Measurements from ENCODE around the gene EIF4G3.
"Not testable (repeated sequence)": the region's sequence is repeated elsewhere in the genome, so short reads cannot be mapped to it uniquely, and the experiment has no call there.

The EIF4G3 gene

GRCh38 chr1:20867847-20868246 lies 308.9 kb downstream of the EIF4G3 start:
- DNase-seq = no peak

GRCh38 chr1:20867062-20867461 lies 309.6 kb downstream of the EIF4G3 start:
- no peak for DNase-seq

GRCh38 chr1:20865001-20865400 lies 311.7 kb downstream of the EIF4G3 start:
- DNase-seq = no peak

GRCh38 chr1:20854529-20854928 lies 322.2 kb downstream of the EIF4G3 start:
- no peak for DNase-seq

- not testable (repeated sequence) for DNase-seq
Measured at GRCh38 chr1:20851791-20852190, 324.9 kb downstream of the EIF4G3 start.

- DNase-seq = no peak
Measured at GRCh38 chr1:20850021-20850420, 326.7 kb downstream of the EIF4G3 start.

GRCh38 chr1:20849100-20849499 lies 327.6 kb downstream of the EIF4G3 start:
- no peak for DNase-seq

GRCh38 chr1:20848162-20848561 lies 328.5 kb downstream of the EIF4G3 start:
- DNase-seq = no peak

- DNase-seq = no peak
Measured at GRCh38 chr1:20847611-20848080, 329.1 kb downstream of the EIF4G3 start.

- DNase-seq = no peak
Measured at GRCh38 chr1:20846461-20847374, 330.0 kb downstream of the EIF4G3 start.

- DNase-seq = no peak
Measured at GRCh38 chr1:20840731-20841130, 336.0 kb downstream of the EIF4G3 start.

GRCh38 chr1:20837554-20838192 lies 339.0 kb downstream of the EIF4G3 start:
- DNase-seq = no peak

- no peak for DNase-seq
Measured at GRCh38 chr1:20836230-20836629, 340.5 kb downstream of the EIF4G3 start.

GRCh38 chr1:20834780-20835179 lies 341.9 kb downstream of the EIF4G3 start:
- DNase-seq = no peak

- DNase-seq = no peak
Measured at GRCh38 chr1:20834192-20834591, 342.5 kb downstream of the EIF4G3 start.

- DNase-seq = no peak
Measured at GRCh38 chr1:20830378-20830777, 346.3 kb downstream of the EIF4G3 start.

GRCh38 chr1:20829946-20830345 lies 346.8 kb downstream of the EIF4G3 start:
- no peak for DNase-seq

- DNase-seq = no peak
Measured at GRCh38 chr1:20829531-20829930, 347.2 kb downstream of the EIF4G3 start.

- DNase-seq = no peak
Measured at GRCh38 chr1:20823845-20824244, 352.9 kb downstream of the EIF4G3 start.

GRCh38 chr1:20821466-20821865 lies 355.2 kb downstream of the EIF4G3 start:
- DNase-seq = no peak

- no peak for DNase-seq
Measured at GRCh38 chr1:20819818-20820217, 356.9 kb downstream of the EIF4G3 start.

- DNase-seq = no peak
Measured at GRCh38 chr1:20814534-20814871, 362.2 kb downstream of the EIF4G3 start.

GRCh38 chr1:20811916-20812315 lies 364.8 kb downstream of the EIF4G3 start:
- DNase-seq = no peak

GRCh38 chr1:20793236-20793635 lies 383.5 kb downstream of the EIF4G3 start:
- no peak for DNase-seq

Measured in islet precursor cell (in vitro differentiated cells).